Sigmoid colon (tissue), 4 donors: ENCODE measurements around the gene ITGA5.

ENCODE experiments used
- CTCF ChIP-seq, 4 experiments: fragments of 450-650 bp in 3 of 4; fragments of 200-600 bp in 1 of 4; IDR thresholded peaks; one replicate each; pipeline ENCODE4 v1.5.1; 2016 to 2019; ENCODE audit warnings: antibody characterized with exemption in 4 of 4, mild to moderate bottlenecking in 3 of 4, moderate library complexity in 2 of 4
- POLR2A ChIP-seq, 2 donors: fragments of 450-650 bp; IDR thresholded peaks; one replicate each; pipeline ENCODE4 v1.6.1; 2016; ENCODE audit warnings: antibody characterized with exemption in 2 of 2, mild to moderate bottlenecking in 2 of 2, moderate library complexity in 2 of 2
- POLR2AphosphoS5 ChIP-seq, 4 donors: sonication (generic); formaldehyde crosslinking; IDR thresholded peaks; one replicate each; pipeline ENCODE4 v1.6.1; 2017; ENCODE audit warnings: antibody characterized with exemption in 4 of 4

- TF ChIP-seq CTCF (IDR thresholded peaks at IDR 0.05) (no peak), POLR2AphosphoS5 (IDR thresholded peaks at IDR 0.05) (peak in 1 of 4 donors; percentile 4), POLR2A (IDR thresholded peaks at IDR 0.05) (no peak)
These were observed 6.7 kb downstream of the ITGA5 start for GRCh38 chr12:54412348-54412747.
